GM20000 (cell line): ENCODE results near the gene AKIP1.
A peak's percentile ranks its signal among the peaks of the same experiment; 100 is the strongest.

Experiments
- DNase-seq: peaks from one replicate; pipeline ENCODE4 v3.0.0; 2012; ENCODE audit warnings: low spot score
- CTCF ChIP-seq: IDR thresholded peaks from 2 replicates; pipeline ENCODE4 v1.5.1; 2012; ENCODE audit warnings: mild to moderate bottlenecking, control low read depth; ENCODE audit errors: extremely low read depth, missing control alignments

The AKIP1 gene

GRCh38 chr11:8905528-8906165 is 5.3 kb upstream of the AKIP1 start:
- no peak for DNase-seq
- TF ChIP-seq CTCF: no peak

- DNase-seq: no peak
- TF ChIP-seq CTCF: no peak
Measured at GRCh38 chr11:8907116-8907515, 3.9 kb upstream of the AKIP1 start.

DNA sequence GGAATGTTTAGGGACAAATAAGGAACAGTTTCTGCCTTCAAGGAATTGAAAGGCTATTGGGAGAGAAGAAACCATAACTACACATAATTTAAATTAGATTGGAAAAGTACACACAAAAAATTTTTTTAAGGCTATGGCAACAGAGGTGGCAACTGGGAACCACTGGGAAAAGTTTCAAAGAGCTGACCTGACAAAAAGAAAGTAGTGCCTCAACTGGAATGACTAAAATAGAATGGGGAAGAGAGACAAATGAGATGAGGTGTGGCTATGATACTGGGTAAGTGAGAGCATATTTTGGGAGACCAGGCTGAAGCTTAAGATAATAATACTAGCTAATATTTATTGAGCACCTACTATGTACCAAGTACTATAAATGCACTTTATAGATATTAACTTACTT is 2.9 kb upstream of the AKIP1 start:
- no peak for TF ChIP-seq CTCF
- DNase-seq: no peak

- no peak for TF ChIP-seq CTCF
- DNase-seq: no peak
Measured at GRCh38 chr11:8910649-8911026, 351 bp upstream of the AKIP1 start.

GRCh38 chr11:8913961-8914660 is 3.1 kb downstream of the AKIP1 start:
- peak; percentile 29 for TF ChIP-seq CTCF
- DNase-seq: peak; percentile 58

GRCh38 chr11:8914661-8915018 is 3.7 kb downstream of the AKIP1 start:
- no peak for DNase-seq
- TF ChIP-seq CTCF: no peak

DNA sequence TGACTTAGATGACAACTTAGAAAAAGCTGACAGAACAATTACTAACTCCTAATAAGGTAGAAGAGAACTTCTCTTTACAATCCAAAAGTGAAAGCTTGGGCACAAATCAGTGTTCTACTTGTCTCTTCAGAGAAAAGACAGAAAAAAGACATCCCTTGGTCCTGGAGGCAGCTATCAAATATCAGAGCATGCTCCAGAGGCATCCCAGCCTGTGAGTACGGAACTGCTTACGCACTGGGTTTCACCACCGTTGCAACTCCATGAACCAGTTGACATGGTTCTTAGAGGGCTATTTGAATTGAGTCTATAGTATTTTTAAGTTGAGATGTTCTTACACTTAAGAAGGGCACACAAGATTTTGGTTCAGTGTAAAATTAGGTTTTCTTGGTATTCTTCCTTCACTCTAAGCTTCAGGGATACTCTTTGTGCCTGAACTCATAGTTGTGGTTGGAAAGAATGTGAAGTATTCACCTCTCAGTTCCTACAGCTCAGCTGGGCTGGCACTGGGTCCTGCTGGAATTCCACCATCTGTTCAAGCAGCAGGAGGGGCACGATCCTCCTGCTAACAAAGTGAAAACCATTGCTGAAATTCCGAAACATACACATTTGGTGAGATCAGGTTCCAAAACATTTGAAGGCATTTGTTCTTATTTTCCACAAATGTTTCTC is 6.3 kb downstream of the AKIP1 start:
- TF ChIP-seq CTCF: no peak
- DNase-seq: no peak
